Mesothelial cell of epicardium (in vitro differentiated cells): ENCODE measurements around the gene HOMER3. TPM values are rescaled to one million over a fixed set of nuclear protein-coding genes. Genes with fewer than 3 reads are reported as not detected.
"Not testable (repeated sequence)": the region's sequence is repeated elsewhere in the genome, so short reads cannot be mapped to it uniquely, and the experiment has no call there.

Source experiments
- DNase-seq, 2 experiments: peaks; one replicate each; pipeline ENCODE4 v3.0.0; 2021; ENCODE audit warnings: low spot score in 2 of 2; ENCODE audit not compliant: unreplicated experiment in 2 of 2
- H3K27ac Mint-ChIP-seq: 2 replicates; pipeline ENCODE4 v1.8.0; 2021; ENCODE audit warnings: mixed read lengths
- H3K27me3 Mint-ChIP-seq: 2 replicates; pipeline ENCODE4 v1.8.0; 2021; ENCODE audit warnings: low read depth, mixed read lengths
- H3K36me3 Mint-ChIP-seq: 2 replicates; pipeline ENCODE4 v1.8.0; 2021; ENCODE audit warnings: mixed read lengths
- H3K4me1 Mint-ChIP-seq: 2 replicates; pipeline ENCODE4 v1.8.0; 2021; ENCODE audit warnings: mixed read lengths
- H3K4me3 Mint-ChIP-seq: 2 replicates; pipeline ENCODE4 v1.8.0; 2021; ENCODE audit warnings: mild to moderate bottlenecking, moderate library complexity, mixed read lengths
- H3K9me3 Mint-ChIP-seq: 2 replicates; pipeline ENCODE4 v1.8.0; 2021; ENCODE audit warnings: mixed read lengths
- total RNA-seq: library from RNA; stranded (reverse); gene quantifications from 3 replicates; pipeline ENCODE4 v1.2.1, GENCODE V29; 2021
- TF ChIP-seq, protein P1 (sequence below): fragments of 200-600 bp; sonication (generic); IDR thresholded peaks from one replicate; pipeline ENCODE4 v1.5.0; 2021; ENCODE audit warnings: antibody characterized with exemption; ENCODE audit not compliant: unreplicated experiment

Gene HOMER3
- total RNA-seq, 1 donor from 2014 or later: 53.7 TPM

DNA sequence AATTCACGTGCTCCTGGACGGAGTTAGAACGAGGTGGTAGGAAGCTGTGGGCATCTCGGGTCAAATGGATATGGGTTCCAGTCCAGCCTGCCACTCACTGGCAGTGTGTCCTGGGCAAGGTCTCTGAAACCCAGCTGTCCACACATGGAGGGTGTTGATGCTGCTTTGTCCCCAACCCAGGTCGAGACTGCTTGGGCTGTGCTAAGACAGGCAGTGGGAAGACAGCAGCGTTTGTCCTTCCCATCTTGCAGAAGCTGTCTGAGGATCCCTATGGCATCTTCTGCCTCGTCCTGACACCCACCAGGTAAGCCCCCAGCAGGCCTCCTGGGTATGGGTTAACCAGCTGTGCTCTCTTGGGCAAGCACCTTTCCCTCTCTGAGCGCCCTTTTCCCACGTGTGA is 20.6 kb downstream of the HOMER3 start:
- no peak for DNase-seq
- H3K4me1 Mint-ChIP-seq: peaks cover 29% of the 10 kb centered on the region
- H3K27ac Mint-ChIP-seq: peak overlapping the region; percentile 97
- no peaks in the 10 kb centered on the region for H3K27me3 Mint-ChIP-seq
- H3K9me3 Mint-ChIP-seq: no peaks in the 10 kb centered on the region
- TF ChIP-seq, protein P1, sequence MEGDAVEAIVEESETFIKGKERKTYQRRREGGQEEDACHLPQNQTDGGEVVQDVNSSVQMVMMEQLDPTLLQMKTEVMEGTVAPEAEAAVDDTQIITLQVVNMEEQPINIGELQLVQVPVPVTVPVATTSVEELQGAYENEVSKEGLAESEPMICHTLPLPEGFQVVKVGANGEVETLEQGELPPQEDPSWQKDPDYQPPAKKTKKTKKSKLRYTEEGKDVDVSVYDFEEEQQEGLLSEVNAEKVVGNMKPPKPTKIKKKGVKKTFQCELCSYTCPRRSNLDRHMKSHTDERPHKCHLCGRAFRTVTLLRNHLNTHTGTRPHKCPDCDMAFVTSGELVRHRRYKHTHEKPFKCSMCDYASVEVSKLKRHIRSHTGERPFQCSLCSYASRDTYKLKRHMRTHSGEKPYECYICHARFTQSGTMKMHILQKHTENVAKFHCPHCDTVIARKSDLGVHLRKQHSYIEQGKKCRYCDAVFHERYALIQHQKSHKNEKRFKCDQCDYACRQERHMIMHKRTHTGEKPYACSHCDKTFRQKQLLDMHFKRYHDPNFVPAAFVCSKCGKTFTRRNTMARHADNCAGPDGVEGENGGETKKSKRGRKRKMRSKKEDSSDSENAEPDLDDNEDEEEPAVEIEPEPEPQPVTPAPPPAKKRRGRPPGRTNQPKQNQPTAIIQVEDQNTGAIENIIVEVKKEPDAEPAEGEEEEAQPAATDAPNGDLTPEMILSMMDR: no peak
- peaks cover 15% of the 10 kb centered on the region for H3K36me3 Mint-ChIP-seq
- H3K4me3 Mint-ChIP-seq: peak overlapping the region; percentile 96

DNA sequence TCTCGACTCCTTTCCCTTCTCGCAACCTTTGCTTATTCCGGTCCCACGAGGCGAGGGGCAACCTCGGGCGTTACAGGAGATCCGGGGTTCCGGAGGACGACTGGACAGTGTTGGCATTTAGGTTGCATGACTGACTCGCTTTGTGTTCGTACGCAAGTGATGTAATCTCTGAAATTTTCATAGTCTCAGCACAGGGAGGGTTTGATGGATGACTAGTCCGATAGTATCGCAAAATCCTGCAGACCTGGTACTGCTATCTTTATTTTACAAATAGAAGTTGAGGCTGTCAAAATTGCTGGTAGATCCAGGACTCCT is 21.2 kb downstream of the HOMER3 start:
- no peaks in the 10 kb centered on the region for H3K27me3 Mint-ChIP-seq
- H3K4me1 Mint-ChIP-seq: peaks cover 29% of the 10 kb centered on the region
- H3K4me3 Mint-ChIP-seq: peak overlapping the region; percentile 96
- DNase-seq: no peak
- peaks cover 18% of the 10 kb centered on the region for H3K36me3 Mint-ChIP-seq
- TF ChIP-seq, protein P1: no peak
- peak overlapping the region; percentile 97 for H3K27ac Mint-ChIP-seq
- no peaks in the 10 kb centered on the region for H3K9me3 Mint-ChIP-seq

DNA sequence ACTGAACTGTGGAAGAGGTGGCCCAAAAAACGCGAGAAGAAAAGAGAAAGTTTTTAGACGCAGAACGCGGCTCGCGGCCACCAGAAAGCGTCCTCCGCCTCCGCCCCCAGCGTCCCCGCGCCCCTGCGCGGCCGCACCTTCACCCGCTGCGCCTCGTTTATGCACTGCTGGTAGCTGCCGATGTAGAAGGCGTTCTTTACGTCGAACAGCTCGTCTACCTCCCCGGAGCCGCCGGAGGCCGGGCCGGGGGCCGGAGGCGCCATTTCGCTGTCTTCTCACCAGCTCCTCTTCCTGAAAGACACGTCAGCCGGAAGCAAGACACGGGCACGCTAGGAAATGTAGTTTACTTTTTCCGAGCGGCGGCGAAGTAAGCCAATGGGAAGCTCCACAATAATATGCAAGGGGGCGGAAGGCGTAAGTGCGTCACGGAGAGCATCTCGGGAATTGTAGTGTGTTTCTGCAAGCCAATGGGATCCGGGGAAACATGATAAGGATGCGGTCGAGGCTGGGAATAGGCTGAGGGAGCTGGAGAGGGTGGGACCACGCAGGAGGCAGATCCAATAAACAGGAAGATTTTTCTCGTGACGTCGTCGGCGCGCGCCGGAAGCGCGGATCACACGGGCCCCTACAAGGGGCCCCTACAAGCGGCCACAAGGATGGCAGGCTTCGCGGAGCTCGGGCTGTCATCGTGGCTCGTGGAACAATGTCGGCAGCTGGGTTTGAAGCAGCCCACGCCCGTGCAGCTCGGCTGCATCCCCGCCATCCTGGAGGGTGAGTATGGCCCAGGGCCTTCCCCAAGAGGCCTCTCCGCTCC is 21.7 kb downstream of the HOMER3 start, which contains the start of the genes COPE and DDX49:
COPE (minus strand) TSS at position 302 of the 814 bp plus-strand sequence; CDS start at position 263, 39 bp downstream.
DDX49 (plus strand) TSS at position 630 of the 814 bp plus-strand sequence; CDS start at position 657, 27 bp downstream.
- no peaks in the 10 kb centered on the region for H3K27me3 Mint-ChIP-seq
- H3K27ac Mint-ChIP-seq: peak within 1 kb of the TSS; percentile 97
- peaks cover 14% of the 10 kb centered on the region for H3K36me3 Mint-ChIP-seq
- TF ChIP-seq, protein P1: no peak
- peak; percentile 90 to 97 for DNase-seq
- no peaks in the 10 kb centered on the region for H3K9me3 Mint-ChIP-seq
- H3K4me1 Mint-ChIP-seq: peaks cover 29% of the 10 kb centered on the region
- H3K4me3 Mint-ChIP-seq: peak within 1 kb of the TSS; percentile 96

DNA sequence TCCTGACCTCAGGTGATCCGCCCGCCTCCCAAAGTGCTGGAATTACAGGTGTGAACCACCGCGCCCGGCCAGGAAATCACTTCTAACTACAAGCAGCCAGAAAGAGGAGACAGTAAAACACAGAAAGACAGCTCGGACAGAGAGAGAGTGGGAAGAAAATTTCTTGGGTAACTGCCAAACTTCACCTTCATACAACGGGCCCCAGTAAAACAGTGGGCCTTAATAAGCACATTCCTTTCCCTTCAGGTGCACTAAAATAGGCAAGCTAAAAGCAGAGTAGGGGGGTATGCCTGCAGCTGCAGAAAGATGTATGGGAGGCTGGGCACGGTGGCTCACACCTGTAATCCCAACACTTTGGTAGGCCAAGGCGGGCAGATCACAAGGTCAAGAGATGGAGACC is 23.4 kb downstream of the HOMER3 start:
- H3K27me3 Mint-ChIP-seq, DNase-seq, H3K9me3 Mint-ChIP-seq: not testable (repeated sequence)
- Mint-ChIP-seq H3K27ac (peak overlapping the region; percentile 82), H3K4me3 (peak overlapping the region; percentile 61), H3K36me3 (peaks cover 17% of the 10 kb centered on the region), H3K4me1 (peaks cover 29% of the 10 kb centered on the region)

DNA sequence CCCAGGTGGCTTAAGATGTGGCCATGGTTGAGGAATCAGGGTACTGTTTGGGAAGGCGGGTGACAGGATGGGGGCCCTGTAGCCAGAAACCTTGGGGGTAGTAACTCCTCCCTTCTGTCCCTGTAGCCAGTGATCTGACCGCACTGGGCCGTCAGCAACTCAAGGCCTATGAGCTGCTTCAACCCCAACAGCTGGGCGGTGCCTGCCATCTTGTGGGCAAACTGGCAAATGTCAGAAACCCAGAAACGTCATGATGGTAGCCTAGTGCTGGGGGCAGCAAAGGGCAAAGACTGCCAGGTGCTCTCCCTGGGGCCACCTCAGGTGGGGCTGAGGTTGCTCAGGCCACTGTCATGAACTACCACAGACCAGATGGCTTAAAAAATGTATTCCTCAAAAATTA is 25.4 kb downstream of the HOMER3 start:
- H3K36me3 Mint-ChIP-seq: peaks cover 17% of the 10 kb centered on the region

DNA sequence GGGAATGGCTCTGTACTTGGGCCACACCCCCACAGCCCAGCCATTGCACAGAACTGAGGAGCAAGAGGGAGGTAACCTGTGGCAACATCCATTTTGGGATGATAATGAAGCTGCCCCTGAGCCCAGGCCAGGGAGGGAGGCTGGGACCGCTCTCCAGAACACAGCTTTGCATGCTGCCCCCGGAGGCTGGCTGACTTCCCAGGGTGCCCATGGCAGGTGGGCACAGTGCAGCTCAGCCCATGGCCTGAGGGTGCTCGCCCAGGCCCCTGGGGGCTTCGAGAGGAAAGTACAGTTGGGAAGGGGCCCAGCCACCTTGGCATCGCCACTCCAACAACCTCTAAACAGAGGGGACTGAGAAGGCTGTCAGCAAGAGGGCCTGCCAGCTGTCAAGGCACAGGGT is 27.6 kb downstream of the HOMER3 start:
- Mint-ChIP-seq H3K4me1 (peaks cover 13% of the 10 kb centered on the region), H3K27ac (no peak overlapping the region), H3K9me3 (no peaks in the 10 kb centered on the region), H3K4me3 (no peak overlapping the region), H3K36me3 (peaks cover 21% of the 10 kb centered on the region), H3K27me3 (no peaks in the 10 kb centered on the region)
- TF ChIP-seq, protein P1: no peak
- no peak for DNase-seq

More for the DNA sequence above, 25.4 kb downstream of the HOMER3 start:
- H3K9me3 Mint-ChIP-seq: no peaks in the 10 kb centered on the region
- no peak for DNase-seq
- no peak overlapping the region for H3K4me3 Mint-ChIP-seq
- TF ChIP-seq, protein P1: no peak
- H3K4me1 Mint-ChIP-seq: peaks cover 29% of the 10 kb centered on the region
- no peak overlapping the region for H3K27ac Mint-ChIP-seq
- H3K27me3 Mint-ChIP-seq: no peaks in the 10 kb centered on the region
